NOMO-1 treated with dmso at 0.1 percent for 144 hours (cell line): ENCODE results near the gene UBALD1.
"Not testable (repeated sequence)": the region's sequence is repeated elsewhere in the genome, so short reads cannot be mapped to it uniquely, and the experiment has no call there.

Experiments used
- DNase-seq: peaks from one replicate; lab custom pipeline; 2025; ENCODE audit not compliant: unreplicated experiment; lab: John Stamatoyannopoulos, UW

Gene UBALD1

GRCh38 chr16:4599037-4599436 is 15.7 kb downstream of the UBALD1 start:
- no peak for DNase-seq

DNA sequence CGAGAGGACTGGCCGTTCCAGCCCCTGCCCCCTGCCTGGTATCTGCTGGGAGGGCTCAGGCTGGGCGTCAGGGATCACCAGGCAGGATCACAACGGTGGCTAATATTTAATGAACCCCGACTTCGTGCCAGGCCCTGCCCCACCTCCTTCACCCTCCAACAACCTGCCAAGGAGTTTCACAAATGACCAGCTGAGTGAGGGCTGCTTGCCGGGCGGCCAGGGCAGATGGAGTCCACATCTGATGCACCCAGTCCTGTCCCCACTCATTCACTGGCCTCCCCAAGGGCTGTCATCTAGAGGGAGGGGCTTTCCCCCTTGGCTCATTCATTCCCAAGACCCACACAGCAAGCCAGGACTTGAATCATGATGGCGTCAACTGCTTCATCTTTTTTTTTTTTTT is 17.5 kb downstream of the UBALD1 start:
- no peak for DNase-seq

- no peak for DNase-seq
Measured at GRCh38 chr16:4594433-4595410, 20.0 kb downstream of the UBALD1 start.

GRCh38 chr16:4593086-4593485 is 21.6 kb downstream of the UBALD1 start:
- no peak for DNase-seq

DNA sequence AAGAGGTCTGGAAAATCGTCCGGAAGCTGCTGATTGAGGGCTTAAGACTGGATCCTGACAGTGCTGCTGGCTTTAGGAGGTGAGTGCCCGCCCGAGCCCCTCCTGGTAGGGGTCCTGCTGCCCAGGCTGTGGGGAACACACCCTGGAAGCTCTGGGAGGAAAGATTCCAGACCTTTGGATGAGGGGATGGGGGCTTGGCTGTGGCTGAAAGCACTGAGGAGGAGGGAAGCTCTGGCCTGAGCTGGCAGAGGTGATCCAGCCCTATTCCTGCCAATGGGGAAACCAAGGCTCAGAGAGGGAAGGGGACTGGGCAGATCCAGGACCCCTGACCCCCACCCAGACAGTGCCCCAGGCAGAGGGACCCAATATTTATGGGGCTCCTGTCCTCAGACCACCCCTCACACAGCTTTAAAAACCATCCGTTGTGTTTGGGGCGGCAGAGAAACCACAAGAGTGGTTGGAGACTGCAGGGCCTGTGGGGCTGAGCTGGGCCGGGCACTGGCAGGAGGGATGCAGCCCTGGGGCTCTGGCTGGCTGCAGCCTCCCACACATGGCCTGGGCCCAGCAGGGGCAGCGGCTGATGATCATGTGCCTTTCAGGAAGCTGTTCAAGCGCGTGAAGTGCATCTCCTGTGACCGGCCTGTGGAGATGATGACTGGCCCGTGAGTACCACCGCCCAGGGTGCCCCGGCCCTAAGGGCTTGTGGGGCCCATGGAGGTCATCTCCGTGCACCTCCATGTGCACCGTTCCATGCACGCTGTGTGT is 22.8 kb downstream of the UBALD1 start:
- DNase-seq = no peak

- no peak for DNase-seq
Measured at GRCh38 chr16:4591191-4591590, 23.5 kb downstream of the UBALD1 start.

- DNase-seq = no peak
Measured at GRCh38 chr16:4588961-4589360, 25.7 kb downstream of the UBALD1 start.

DNA sequence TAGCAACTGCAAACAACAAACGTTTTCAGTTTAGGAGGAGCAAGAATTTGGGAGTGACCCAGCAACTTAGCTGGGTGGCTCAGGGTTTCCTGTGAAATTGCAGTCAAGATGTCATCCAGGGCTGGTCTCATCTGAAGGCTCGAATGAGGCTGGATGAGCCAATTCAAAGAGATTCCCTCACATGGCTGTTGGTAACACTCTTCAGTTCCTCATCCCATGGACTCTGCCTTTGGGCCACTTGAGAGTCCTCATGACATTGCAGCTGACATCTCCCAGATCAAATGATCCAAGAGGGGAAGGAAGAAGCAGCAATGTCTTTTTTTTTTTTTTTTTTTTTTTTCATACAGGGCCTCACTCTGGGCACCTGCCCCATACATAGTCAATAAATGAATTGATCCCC is 26.3 kb downstream of the UBALD1 start:
- DNase-seq = no peak

GRCh38 chr16:4586291-4586690 is 28.4 kb downstream of the UBALD1 start:
- DNase-seq = no peak

GRCh38 chr16:4583906-4584305 is 30.8 kb downstream of the UBALD1 start:
- DNase-seq = no peak

DNA sequence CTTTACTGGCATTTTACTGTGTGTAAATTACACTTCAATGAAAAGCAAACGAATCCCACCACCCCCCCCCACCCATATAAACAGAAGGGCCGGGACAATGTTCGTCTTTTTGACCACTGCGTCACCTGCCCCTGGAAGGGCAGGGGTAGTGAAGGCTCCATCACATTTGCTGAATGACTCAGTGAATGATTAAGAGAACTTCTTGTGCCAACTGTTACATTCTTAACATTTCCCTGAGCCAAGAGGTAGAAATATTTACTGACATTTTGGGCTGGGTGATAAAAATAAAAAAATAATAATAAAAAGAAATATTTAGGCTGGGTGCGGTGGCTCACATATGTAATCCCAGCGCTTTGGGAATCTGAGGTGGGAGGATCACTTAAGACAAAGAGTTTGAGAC is 34.4 kb downstream of the UBALD1 start:
- no peak for DNase-seq

DNA sequence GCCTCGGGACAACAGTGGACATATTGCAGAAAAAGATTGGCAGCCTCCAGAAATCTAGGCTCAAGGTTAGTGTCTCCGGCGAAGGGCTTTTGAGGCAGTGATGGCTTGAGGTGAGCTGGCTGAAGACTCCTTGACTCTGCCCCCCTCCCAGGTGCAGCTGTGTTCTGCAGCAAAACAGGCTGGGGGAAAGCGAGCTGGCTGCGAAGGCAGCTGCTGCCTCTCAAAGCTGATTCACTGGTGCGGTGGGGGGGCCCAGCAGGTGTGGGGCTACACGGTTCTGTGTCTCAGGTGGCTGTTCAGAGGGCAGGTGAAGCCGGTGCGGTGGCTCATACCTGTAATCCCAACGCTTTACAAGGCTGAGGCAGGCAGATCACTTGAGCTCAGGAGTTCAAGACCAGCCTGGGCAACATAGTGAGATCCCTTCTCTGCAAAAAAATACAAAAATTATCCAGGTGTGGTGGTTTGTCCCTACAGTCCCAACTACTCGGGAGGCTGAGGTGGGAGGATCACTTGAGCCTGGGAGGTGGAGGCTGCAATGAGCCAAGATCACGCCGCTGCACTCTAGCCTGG is 35.6 kb downstream of the UBALD1 start:
- DNase-seq = no peak

GRCh38 chr16:4576008-4576407 is 38.7 kb downstream of the UBALD1 start:
- DNase-seq = no peak

- no peak for DNase-seq
Measured at GRCh38 chr16:4574919-4575705, 39.6 kb downstream of the UBALD1 start.

- DNase-seq = not testable (repeated sequence)
Measured at GRCh38 chr16:4573926-4574325, 40.8 kb downstream of the UBALD1 start.

GRCh38 chr16:4572715-4573114 is 42.0 kb downstream of the UBALD1 start:
- DNase-seq = no peak

DNA sequence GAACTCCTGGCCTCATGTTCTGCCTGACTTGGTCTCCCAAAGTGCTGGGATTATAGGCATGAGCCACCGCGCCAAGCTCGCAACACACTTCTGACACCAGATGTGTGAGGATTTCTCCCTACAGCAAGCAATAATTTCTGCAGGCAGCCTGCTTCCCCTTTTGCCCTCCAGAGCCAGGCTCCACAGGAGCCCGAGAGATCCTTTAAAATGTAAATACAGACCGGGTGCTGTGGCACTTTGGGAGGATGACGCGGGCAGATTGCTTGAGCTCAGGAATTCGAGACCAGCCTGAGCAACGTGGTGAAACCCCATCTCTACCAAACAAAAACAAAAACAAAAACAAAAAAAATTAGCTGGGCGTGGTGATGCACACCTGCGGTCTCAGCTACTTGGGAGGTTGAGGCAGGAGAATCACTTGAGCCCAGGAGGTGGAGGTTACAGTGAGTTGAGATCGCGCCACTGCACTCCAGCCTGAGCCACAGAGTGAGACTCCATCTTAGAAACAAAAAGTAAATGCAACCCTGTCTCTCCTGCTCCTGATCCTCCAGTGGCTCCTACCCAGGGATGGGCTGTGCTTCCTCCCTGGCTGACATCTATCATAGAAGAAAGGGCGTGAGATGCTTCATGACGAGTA is 43.9 kb downstream of the UBALD1 start:
- no peak for DNase-seq

- DNase-seq = no peak
Measured at GRCh38 chr16:4570086-4570485, 44.6 kb downstream of the UBALD1 start.

DNA sequence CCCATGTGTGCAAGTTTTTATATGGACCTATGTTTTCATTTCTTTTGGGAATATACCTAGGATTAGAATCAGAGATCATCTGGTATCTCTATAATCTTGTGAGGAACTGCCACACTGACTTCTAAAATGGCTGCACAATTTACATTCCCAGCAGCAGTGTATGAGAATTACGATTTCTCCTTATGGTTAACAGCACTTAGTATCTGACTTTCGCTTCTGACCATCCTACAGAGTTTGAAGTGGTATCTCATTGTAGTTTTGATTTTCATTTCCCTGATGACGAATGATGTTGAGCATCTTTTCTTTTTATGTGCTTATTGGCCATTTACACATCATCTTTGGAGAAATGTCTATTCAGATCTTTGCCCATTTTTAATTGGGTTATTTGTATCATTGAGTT is 48.5 kb downstream of the UBALD1 start:
- DNase-seq = no peak

GRCh38 chr16:4564661-4565267 is 49.9 kb downstream of the UBALD1 start:
- no peak for DNase-seq
